Peyer's patch (tissue), 4 donors: ENCODE results near the gene PRDM15. TPM values are rescaled to one million over a fixed set of nuclear protein-coding genes. Genes with fewer than 3 reads are reported as not detected.

Experiments used
- DNase-seq, 3 donors: peaks; one replicate each; pipeline ENCODE4 v3.0.0-alpha.2; 2017 to 2019
- H3K27ac ChIP-seq, 4 donors: fragments of 200-600 bp; sonication (generic); one replicate each; pipeline ENCODE4 v1.5.1; 2016 to 2019
- H3K27me3 ChIP-seq, 2 donors: fragments of 200-600 bp; sonication (generic); one replicate each; pipeline ENCODE4 v1.5.1; 2019
- H3K36me3 ChIP-seq, 3 donors: fragments of 200-600 bp; sonication (generic); one replicate each; pipeline ENCODE4 v1.5.1; 2016 to 2019
- H3K4me1 ChIP-seq, 4 donors: fragments of 200-600 bp; sonication (generic); one replicate each; pipeline ENCODE4 v1.5.1; 2016 to 2019
- H3K4me3 ChIP-seq, 4 donors: fragments of 200-600 bp; sonication (generic); 1 replicate in 3 of 4; 2 replicates in 1 of 4; pipeline ENCODE4 v1.5.1; 2016 to 2019; ENCODE audit warnings: mild to moderate bottlenecking in 1 of 4
- H3K9me3 ChIP-seq, 4 donors: fragments of 200-600 bp; sonication (generic); one replicate each; pipeline ENCODE4 v1.5.1; 2016 to 2019; ENCODE audit warnings: mild to moderate bottlenecking in 1 of 4
- CTCF ChIP-seq, 6 experiments: fragments of 450-650 bp in 4 of 6; fragments of 200-600 bp in 2 of 6; sonication (generic) in 1 of 6; IDR thresholded peaks; one replicate each; pipeline ENCODE4 v1.5.1; 2017 to 2019; ENCODE audit warnings: antibody characterized with exemption in 6 of 6, mild to moderate bottlenecking in 3 of 6, moderate library complexity in 1 of 6
- POLR2A ChIP-seq, 2 donors: fragments of 450-650 bp; IDR thresholded peaks; one replicate each; pipeline ENCODE4 v1.5.1; 2017; ENCODE audit warnings: antibody characterized with exemption in 2 of 2, mild to moderate bottlenecking in 2 of 2, moderate library complexity in 2 of 2
- total RNA-seq, 4 donors: library from RNA; depleted of rRNA; stranded (reverse); fragments of >200 nt; gene quantifications; one replicate each; pipeline ENCODE4 v1.1.0, GENCODE V29; 2016

PRDM15 gene
- total RNA-seq, 4 donors from 2014 or later, result 9.3 to 47.9 (median 16.9) TPM

DNA sequence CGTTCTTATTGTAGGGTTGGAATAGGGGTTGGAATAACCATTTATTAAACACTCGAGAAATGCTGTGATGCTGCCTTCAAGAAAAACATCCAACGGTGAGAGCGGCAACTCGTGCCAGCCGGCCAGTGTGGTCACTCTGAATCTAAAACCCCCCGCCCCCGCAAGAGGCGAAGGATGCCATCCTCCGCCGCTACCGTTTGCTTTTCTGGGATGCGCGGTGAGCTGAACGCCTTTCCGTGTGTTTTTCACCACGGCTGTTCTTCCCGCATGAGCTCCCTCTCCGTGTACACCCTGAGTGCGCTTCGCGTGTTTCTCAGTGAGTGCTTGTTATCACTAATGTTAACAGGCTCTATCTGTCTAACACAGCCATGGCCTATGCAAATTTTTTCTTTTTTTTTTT, 70.3 kb downstream of the PRDM15 start:
- TF ChIP-seq CTCF (IDR thresholded peaks at IDR 0.05) (no peak), POLR2A (IDR thresholded peaks at IDR 0.05) (no peak)
- Histone ChIP-seq H3K4me1 (no peaks in the 10 kb centered on the region), H3K36me3 (peaks cover 0 to 33% (median 0%) of the 10 kb centered on the region in 3 donors), H3K4me3 (no peak overlapping the region), H3K9me3 (no peaks in the 10 kb centered on the region), H3K27ac (no peak overlapping the region), H3K27me3 (no peaks in the 10 kb centered on the region)
- DNase-seq, result no peak

DNA sequence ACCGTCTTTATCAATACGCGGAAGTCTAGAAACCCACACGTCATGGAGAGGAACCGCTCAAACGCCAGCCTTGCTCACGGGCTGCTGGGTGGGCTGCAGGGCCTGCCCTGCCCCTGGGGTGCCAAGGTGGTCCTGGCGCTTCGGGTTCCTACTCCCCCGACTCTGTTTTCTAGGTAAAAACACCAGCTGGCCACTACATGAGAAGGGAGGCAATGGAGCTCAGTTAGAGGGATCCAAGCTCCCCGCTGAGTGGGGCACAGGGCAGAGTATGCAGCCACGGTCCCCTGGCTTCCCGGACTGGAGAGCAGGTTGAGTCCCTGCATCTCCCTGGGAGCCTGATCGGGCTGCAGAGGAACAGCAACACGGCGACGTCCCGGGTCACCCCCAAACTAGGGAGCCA, 71.0 kb downstream of the PRDM15 start:
- Histone ChIP-seq H3K4me3 (no peak overlapping the region), H3K9me3 (no peaks in the 10 kb centered on the region), H3K4me1 (peaks cover 0 to 5% (median 0%) of the 10 kb centered on the region in 4 donors), H3K27ac (no peak overlapping the region), H3K27me3 (no peaks in the 10 kb centered on the region), H3K36me3 (peaks cover 0 to 30% (median 0%) of the 10 kb centered on the region in 3 donors)
- TF ChIP-seq CTCF (IDR thresholded peaks at IDR 0.05), result no peak
- TF ChIP-seq POLR2A (IDR thresholded peaks at IDR 0.05), result no peak
- no peak for DNase-seq

- Histone ChIP-seq H3K4me1 (peaks cover 0 to 5% (median 0%) of the 10 kb centered on the region in 4 donors), H3K27ac (no peak overlapping the region), H3K9me3 (no peaks in the 10 kb centered on the region), H3K4me3 (no peak overlapping the region), H3K27me3 (no peaks in the 10 kb centered on the region), H3K36me3 (peaks cover 0 to 24% (median 0%) of the 10 kb centered on the region in 3 donors)
- no peak for TF ChIP-seq POLR2A (IDR thresholded peaks at IDR 0.05)
- no peak for TF ChIP-seq CTCF (IDR thresholded peaks at IDR 0.05)
- DNase-seq, result no peak
These were observed 72.4 kb downstream of the PRDM15 start for GRCh38 chr21:41806773-41807172.

GRCh38 chr21:41805643-41806042, 73.5 kb downstream of the PRDM15 start:
- Histone ChIP-seq H3K27me3 (no peaks in the 10 kb centered on the region), H3K36me3 (peaks cover 0 to 28% (median 0%) of the 10 kb centered on the region in 3 donors)

GRCh38 chr21:41805038-41805437, 74.1 kb downstream of the PRDM15 start:
- Histone ChIP-seq H3K4me3 (no peak overlapping the region), H3K27ac (no peak overlapping the region), H3K27me3 (no peaks in the 10 kb centered on the region), H3K9me3 (no peaks in the 10 kb centered on the region), H3K36me3 (peaks cover 0 to 28% (median 0%) of the 10 kb centered on the region in 3 donors), H3K4me1 (peaks cover 0 to 5% (median 0%) of the 10 kb centered on the region in 4 donors)
- no peak for DNase-seq
- TF ChIP-seq POLR2A (IDR thresholded peaks at IDR 0.05) (no peak), CTCF (IDR thresholded peaks at IDR 0.05) (no peak)

More at GRCh38 chr21:41805643-41806042, 73.5 kb downstream of the PRDM15 start:
- Histone ChIP-seq H3K4me1 (peaks cover 0 to 5% (median 0%) of the 10 kb centered on the region in 4 donors), H3K27ac (no peak overlapping the region), H3K4me3 (no peak overlapping the region), H3K9me3 (no peaks in the 10 kb centered on the region)
- no peak for DNase-seq
- TF ChIP-seq CTCF (IDR thresholded peaks at IDR 0.05) (no peak), POLR2A (IDR thresholded peaks at IDR 0.05) (no peak)

DNA sequence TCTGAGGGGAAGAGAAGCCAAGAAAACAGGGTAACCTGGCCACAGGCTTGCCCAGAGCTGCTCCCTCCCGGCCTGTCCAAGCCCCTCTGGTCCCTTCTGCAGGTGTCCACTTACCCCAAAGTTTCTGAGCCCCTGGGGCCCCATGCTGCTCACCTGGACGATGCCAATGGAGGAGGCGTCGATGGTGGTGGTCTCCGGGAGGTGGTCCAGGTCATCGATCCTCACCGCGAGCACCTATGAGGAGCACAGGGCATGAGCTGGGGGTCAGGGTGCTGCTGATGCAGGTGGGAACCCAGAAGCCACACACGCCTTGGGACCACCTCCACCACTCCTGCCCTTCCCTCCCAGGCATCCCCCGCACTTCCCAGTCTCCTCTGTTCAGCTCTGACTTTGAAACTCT, 74.8 kb downstream of the PRDM15 start:
- no peak for TF ChIP-seq CTCF (IDR thresholded peaks at IDR 0.05)
- TF ChIP-seq POLR2A (IDR thresholded peaks at IDR 0.05), result no peak

More for the DNA sequence above, 74.8 kb downstream of the PRDM15 start:
- Histone ChIP-seq H3K27ac (no peak overlapping the region), H3K4me3 (no peak overlapping the region), H3K9me3 (no peaks in the 10 kb centered on the region), H3K36me3 (peaks cover 0 to 28% (median 0%) of the 10 kb centered on the region in 3 donors), H3K27me3 (no peaks in the 10 kb centered on the region), H3K4me1 (peaks cover 0 to 5% (median 0%) of the 10 kb centered on the region in 4 donors)
- no peak for DNase-seq
